ENCODE data around the gene DNAH5. TPM values are rescaled to one million over a fixed set of nuclear protein-coding genes. Genes with fewer than 3 reads are reported as not detected.

The DNAH5 gene
- total RNA-seq, 4 donors from 2014 or later, result 0.17 to 1.2 (median 0.63) TPM

GRCh38 chr5:13745508-13745907, 199.0 kb downstream of the DNAH5 start:
- Histone ChIP-seq H3K4me1 (no peaks in the 10 kb centered on the region), H3K27ac (replicated peaks in 1 of 4) (no peak overlapping the region), H3K36me3 (no peaks in the 10 kb centered on the region), H3K27me3 (no peaks in the 10 kb centered on the region), H3K9me3 (no peaks in the 10 kb centered on the region), H3K4me3 (no peak overlapping the region)
- no peak for DNase-seq (ENCODE audit: extremely low spot score)
- TF ChIP-seq POLR2AphosphoS5 (IDR thresholded peaks at IDR 0.05) (no peak), POLR2A (IDR thresholded peaks at IDR 0.05; ENCODE audit: low read depth) (no peak), EP300 (IDR thresholded peaks at IDR 0.05) (no peak)
- TF ChIP-seq, protein P1, sequence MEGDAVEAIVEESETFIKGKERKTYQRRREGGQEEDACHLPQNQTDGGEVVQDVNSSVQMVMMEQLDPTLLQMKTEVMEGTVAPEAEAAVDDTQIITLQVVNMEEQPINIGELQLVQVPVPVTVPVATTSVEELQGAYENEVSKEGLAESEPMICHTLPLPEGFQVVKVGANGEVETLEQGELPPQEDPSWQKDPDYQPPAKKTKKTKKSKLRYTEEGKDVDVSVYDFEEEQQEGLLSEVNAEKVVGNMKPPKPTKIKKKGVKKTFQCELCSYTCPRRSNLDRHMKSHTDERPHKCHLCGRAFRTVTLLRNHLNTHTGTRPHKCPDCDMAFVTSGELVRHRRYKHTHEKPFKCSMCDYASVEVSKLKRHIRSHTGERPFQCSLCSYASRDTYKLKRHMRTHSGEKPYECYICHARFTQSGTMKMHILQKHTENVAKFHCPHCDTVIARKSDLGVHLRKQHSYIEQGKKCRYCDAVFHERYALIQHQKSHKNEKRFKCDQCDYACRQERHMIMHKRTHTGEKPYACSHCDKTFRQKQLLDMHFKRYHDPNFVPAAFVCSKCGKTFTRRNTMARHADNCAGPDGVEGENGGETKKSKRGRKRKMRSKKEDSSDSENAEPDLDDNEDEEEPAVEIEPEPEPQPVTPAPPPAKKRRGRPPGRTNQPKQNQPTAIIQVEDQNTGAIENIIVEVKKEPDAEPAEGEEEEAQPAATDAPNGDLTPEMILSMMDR (IDR thresholded peaks at IDR 0.05), result no peak
- 38% methylated on average over 3 of the region's 3 CpGs for WGBS
- intact Hi-C loops (cut with DNase I), result no loop called here

GRCh38 chr5:13740471-13740870, 204.0 kb downstream of the DNAH5 start:
- no peak overlapping the region for H3K4me3 ChIP-seq
- 59% methylated on average over 2 of the region's 2 CpGs for WGBS
- H3K36me3 ChIP-seq, result no peaks in the 10 kb centered on the region
- no peaks in the 10 kb centered on the region for H3K9me3 ChIP-seq
- DNase-seq (ENCODE audit: extremely low spot score), result no peak
- H3K27ac ChIP-seq (replicated peaks in 1 of 4), result no peak overlapping the region
- intact Hi-C loops (cut with DNase I), result no loop called here
- H3K4me1 ChIP-seq, result no peaks in the 10 kb centered on the region
- H3K27me3 ChIP-seq, result no peaks in the 10 kb centered on the region
- TF ChIP-seq EP300 (IDR thresholded peaks at IDR 0.05), result no peak
- no peak for TF ChIP-seq POLR2A (IDR thresholded peaks at IDR 0.05; ENCODE audit: low read depth)
- no peak for TF ChIP-seq POLR2AphosphoS5 (IDR thresholded peaks at IDR 0.05)
- TF ChIP-seq, protein P1 (IDR thresholded peaks at IDR 0.05), result no peak

GRCh38 chr5:13739479-13739878, 205.0 kb downstream of the DNAH5 start:
- intact Hi-C loops (cut with DNase I), result no loop called here

DNA sequence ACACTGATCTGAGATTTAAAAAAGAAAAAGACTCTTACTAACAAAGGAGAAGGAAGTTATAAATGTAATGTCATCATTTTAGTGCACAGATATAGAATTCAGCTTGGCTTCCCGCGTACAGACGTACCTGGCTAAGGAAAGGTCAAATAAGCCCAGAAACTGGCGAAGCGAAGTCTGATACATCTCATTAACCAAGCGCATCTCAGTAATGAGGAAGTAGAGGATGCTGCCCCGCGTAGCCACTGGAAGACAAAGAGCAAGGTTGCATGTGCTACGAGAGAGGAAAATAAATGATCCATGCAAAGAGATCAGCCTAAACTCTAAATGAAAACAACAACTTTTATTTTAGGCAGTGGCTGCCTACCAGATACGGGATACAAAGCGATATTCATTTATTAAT, 208.8 kb downstream of the DNAH5 start:
- intact Hi-C loops (cut with DNase I), result no loop called here
- H3K9me3 ChIP-seq, result peaks cover 0 to 7% (median 0%) of the 10 kb centered on the region in 4 donors
- TF ChIP-seq, protein P1 (IDR thresholded peaks at IDR 0.05), result no peak
- TF ChIP-seq EP300 (IDR thresholded peaks at IDR 0.05) (no peak), POLR2AphosphoS5 (IDR thresholded peaks at IDR 0.05) (no peak), POLR2A (IDR thresholded peaks at IDR 0.05; ENCODE audit: low read depth) (no peak)
- H3K4me3 ChIP-seq, result no peak overlapping the region
- 92% methylated on average over 11 of the region's 11 CpGs for WGBS
- H3K36me3 ChIP-seq, result no peaks in the 10 kb centered on the region
- H3K4me1 ChIP-seq, result no peaks in the 10 kb centered on the region
- DNase-seq (ENCODE audit: extremely low spot score), result no peak
- no peaks in the 10 kb centered on the region for H3K27me3 ChIP-seq
- no peak overlapping the region for H3K27ac ChIP-seq (replicated peaks in 1 of 4)

More at GRCh38 chr5:13739479-13739878, 205.0 kb downstream of the DNAH5 start:
- 81% methylated on average over 5 of the region's 5 CpGs for WGBS
- Histone ChIP-seq H3K4me1 (no peaks in the 10 kb centered on the region), H3K4me3 (no peak overlapping the region), H3K27me3 (no peaks in the 10 kb centered on the region), H3K27ac (replicated peaks in 1 of 4) (no peak overlapping the region), H3K9me3 (peaks cover 0 to under 1% (median 0%) of the 10 kb centered on the region in 4 donors), H3K36me3 (no peaks in the 10 kb centered on the region)
- DNase-seq (ENCODE audit: extremely low spot score), result no peak
- TF ChIP-seq POLR2A (IDR thresholded peaks at IDR 0.05; ENCODE audit: low read depth) (no peak), EP300 (IDR thresholded peaks at IDR 0.05) (no peak), POLR2AphosphoS5 (IDR thresholded peaks at IDR 0.05) (no peak)
- TF ChIP-seq, protein P1 (IDR thresholded peaks at IDR 0.05), result no peak

DNA sequence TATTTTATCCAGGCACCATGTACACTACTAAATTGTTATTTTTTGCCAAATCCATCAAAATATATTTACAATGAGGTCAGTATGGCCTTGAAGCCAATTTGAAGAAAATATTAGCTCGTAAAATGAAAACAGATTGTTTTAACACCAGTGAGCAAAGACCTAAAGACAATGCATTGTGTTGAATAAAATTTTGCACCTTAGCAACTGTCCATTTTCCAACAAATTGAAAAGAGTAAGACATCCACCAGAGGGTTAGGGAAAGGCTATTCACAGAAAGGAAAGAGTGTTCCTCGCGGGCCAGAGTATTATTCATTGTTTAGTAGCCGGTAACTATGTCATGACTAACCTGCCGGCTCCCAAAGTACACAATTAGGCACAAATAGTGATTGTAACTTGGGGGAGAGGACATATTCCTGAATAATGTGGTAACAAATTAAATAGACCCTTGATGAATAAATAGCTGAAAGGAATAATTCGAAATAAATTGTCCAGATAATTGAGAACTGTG, 213.3 kb downstream of the DNAH5 start:
- Histone ChIP-seq H3K4me1 (no peaks in the 10 kb centered on the region), H3K36me3 (no peaks in the 10 kb centered on the region), H3K27ac (replicated peaks in 1 of 4) (no peak overlapping the region), H3K27me3 (no peaks in the 10 kb centered on the region), H3K4me3 (no peak overlapping the region), H3K9me3 (peaks cover 0 to 7% (median 0%) of the 10 kb centered on the region in 4 donors)
- TF ChIP-seq POLR2A (IDR thresholded peaks at IDR 0.05; ENCODE audit: low read depth) (no peak), EP300 (IDR thresholded peaks at IDR 0.05) (no peak), POLR2AphosphoS5 (IDR thresholded peaks at IDR 0.05) (no peak)
- TF ChIP-seq, protein P1 (IDR thresholded peaks at IDR 0.05), result no peak
- WGBS, result 87% methylated on average over 6 of the region's 6 CpGs
- no peak for DNase-seq (ENCODE audit: extremely low spot score)
- intact Hi-C loops (cut with DNase I), result no loop called here

Measured in esophagus muscularis mucosa (tissue), 4 donors.